NCI-H1048 (cell line): ENCODE measurements around the gene PODXL.
"Not testable (repeated sequence)": the region's sequence is repeated elsewhere in the genome, so short reads cannot be mapped to it uniquely, and the experiment has no call there.

Experiments used
- DNase-seq: peaks from one replicate; lab custom pipeline; 2025; lab: John Stamatoyannopoulos, UW

The PODXL gene

GRCh38 chr7:131508754-131509486 lies 47.5 kb downstream of the PODXL start:
- no peak for DNase-seq

- peak; percentile 20 for DNase-seq
Observed at GRCh38 chr7:131507592-131508331, 48.7 kb downstream of the PODXL start.

- no peak for DNase-seq
Observed at GRCh38 chr7:131506597-131506996, 49.8 kb downstream of the PODXL start.

GRCh38 chr7:131505636-131506557 lies 50.5 kb downstream of the PODXL start:
- DNase-seq, result no peak

GRCh38 chr7:131505037-131505620 lies 51.3 kb downstream of the PODXL start:
- DNase-seq, result not testable (repeated sequence)

GRCh38 chr7:131504157-131504899 lies 52.1 kb downstream of the PODXL start:
- no peak for DNase-seq

GRCh38 chr7:131503639-131504038 lies 52.8 kb downstream of the PODXL start:
- no peak for DNase-seq

GRCh38 chr7:131502810-131503508 lies 53.5 kb downstream of the PODXL start:
- no peak for DNase-seq

- DNase-seq, result no peak
Observed at GRCh38 chr7:131501930-131502685, 54.3 kb downstream of the PODXL start.

- DNase-seq, result no peak
Observed at GRCh38 chr7:131501422-131501821, 55.0 kb downstream of the PODXL start.

GRCh38 chr7:131500357-131500756 lies 56.1 kb downstream of the PODXL start:
- DNase-seq, result no peak

- DNase-seq, result no peak
Observed at GRCh38 chr7:131499801-131500200, 56.6 kb downstream of the PODXL start.

GRCh38 chr7:131498237-131498885 lies 58.1 kb downstream of the PODXL start:
- DNase-seq, result no peak

GRCh38 chr7:131497454-131497853 lies 59.0 kb downstream of the PODXL start:
- DNase-seq, result no peak

- DNase-seq, result no peak
Observed at GRCh38 chr7:131495669-131496498, 60.5 kb downstream of the PODXL start.

GRCh38 chr7:131494182-131494581 lies 62.2 kb downstream of the PODXL start:
- DNase-seq, result no peak

GRCh38 chr7:131493581-131493980 lies 62.8 kb downstream of the PODXL start:
- no peak for DNase-seq

- no peak for DNase-seq
Observed at GRCh38 chr7:131493081-131493480, 63.3 kb downstream of the PODXL start.
